ENCODE measurements around the gene CHSY3.

CHSY3 gene

GRCh38 chr5:130102960-130103359 lies 198.7 kb downstream of the CHSY3 start:
- DNase-seq: no peak

GRCh38 chr5:130104895-130105688 lies 200.8 kb downstream of the CHSY3 start:
- DNase-seq: no peak

GRCh38 chr5:130106480-130106879 lies 202.2 kb downstream of the CHSY3 start:
- DNase-seq: no peak

- no peak for DNase-seq
Measured at GRCh38 chr5:130109152-130109551, 204.9 kb downstream of the CHSY3 start.

GRCh38 chr5:130110328-130110727 lies 206.1 kb downstream of the CHSY3 start:
- no peak for DNase-seq

GRCh38 chr5:130111746-130112145 lies 207.5 kb downstream of the CHSY3 start:
- no peak for DNase-seq

- no peak for DNase-seq
Measured at GRCh38 chr5:130112246-130112645, 208.0 kb downstream of the CHSY3 start.

GRCh38 chr5:130115686-130116085 lies 211.4 kb downstream of the CHSY3 start:
- DNase-seq: no peak

GRCh38 chr5:130116462-130116861 lies 212.2 kb downstream of the CHSY3 start:
- no peak for DNase-seq

- DNase-seq: no peak
Measured at GRCh38 chr5:130116972-130117371, 212.7 kb downstream of the CHSY3 start.

- no peak for DNase-seq
Measured at GRCh38 chr5:130126746-130127145, 222.5 kb downstream of the CHSY3 start.

GRCh38 chr5:130135506-130135905 lies 231.2 kb downstream of the CHSY3 start:
- no peak for DNase-seq

GRCh38 chr5:130136300-130136699 lies 232.0 kb downstream of the CHSY3 start:
- no peak for DNase-seq

GRCh38 chr5:130137681-130138080 lies 233.4 kb downstream of the CHSY3 start:
- DNase-seq: no peak

- DNase-seq: no peak
Measured at GRCh38 chr5:130138406-130139045, 234.3 kb downstream of the CHSY3 start.

- no peak for DNase-seq
Measured at GRCh38 chr5:130141659-130142320, 237.5 kb downstream of the CHSY3 start.

- DNase-seq: no peak
Measured at GRCh38 chr5:130151239-130151638, 247.0 kb downstream of the CHSY3 start.

GRCh38 chr5:130155345-130156011 lies 251.2 kb downstream of the CHSY3 start:
- no peak for DNase-seq

- no peak for DNase-seq
Measured at GRCh38 chr5:130158036-130158435, 253.8 kb downstream of the CHSY3 start.

- no peak for DNase-seq
Measured at GRCh38 chr5:130159968-130160367, 255.7 kb downstream of the CHSY3 start.

GRCh38 chr5:130164966-130165365 lies 260.7 kb downstream of the CHSY3 start:
- DNase-seq: no peak

GRCh38 chr5:130166839-130167490 lies 262.7 kb downstream of the CHSY3 start:
- DNase-seq: no peak

- no peak for DNase-seq
Measured at GRCh38 chr5:130168211-130168610, 263.9 kb downstream of the CHSY3 start.
